ENCODE measurements around the gene ACSL6.

Gene ACSL6

GRCh38 chr5:132017316-132017715 is 5.9 kb upstream of the ACSL6 start:
- no peak for DNase-seq (ENCODE audit: low spot score)

DNA sequence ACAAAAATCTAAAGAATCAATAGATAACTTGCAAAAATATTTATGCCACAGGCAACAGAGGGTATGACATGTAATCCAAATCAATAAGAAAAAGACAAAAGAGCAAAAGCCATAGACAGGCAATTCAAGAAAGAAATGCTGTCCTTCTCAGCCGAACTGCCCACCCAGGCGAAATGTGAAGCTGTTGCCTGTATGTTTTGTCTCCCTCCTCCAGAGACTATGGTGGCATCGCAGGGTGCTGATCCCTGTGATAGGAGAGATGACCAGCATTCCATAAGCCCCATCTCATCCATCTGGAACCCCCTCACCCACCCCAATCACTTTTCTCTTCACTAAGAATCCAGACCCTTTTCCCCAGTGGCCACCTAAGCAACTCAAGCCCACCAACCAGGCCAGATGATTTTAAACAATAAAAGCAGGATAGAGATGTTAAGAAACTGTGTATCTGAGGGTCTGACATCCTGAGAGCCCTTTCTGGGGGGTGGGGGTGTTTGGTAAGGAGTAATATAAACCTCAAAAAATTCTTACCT is 5.3 kb upstream of the ACSL6 start:
- DNase-seq (ENCODE audit: low spot score) = no peak

GRCh38 chr5:132013711-132014110 is 2.3 kb upstream of the ACSL6 start:
- DNase-seq (ENCODE audit: low spot score) = no peak

- DNase-seq (ENCODE audit: low spot score) = no peak
Observed at GRCh38 chr5:132013006-132013689, 1.7 kb upstream of the ACSL6 start.

GRCh38 chr5:132012371-132013005 is 1.0 kb upstream of the ACSL6 start:
- DNase-seq (ENCODE audit: low spot score) = no peak

GRCh38 chr5:132010989-132011621 is 353 bp downstream of the ACSL6 start:
- DNase-seq (ENCODE audit: low spot score) = no peak

GRCh38 chr5:132010645-132010988 is 841 bp downstream of the ACSL6 start:
- no peak for DNase-seq (ENCODE audit: low spot score)

DNA sequence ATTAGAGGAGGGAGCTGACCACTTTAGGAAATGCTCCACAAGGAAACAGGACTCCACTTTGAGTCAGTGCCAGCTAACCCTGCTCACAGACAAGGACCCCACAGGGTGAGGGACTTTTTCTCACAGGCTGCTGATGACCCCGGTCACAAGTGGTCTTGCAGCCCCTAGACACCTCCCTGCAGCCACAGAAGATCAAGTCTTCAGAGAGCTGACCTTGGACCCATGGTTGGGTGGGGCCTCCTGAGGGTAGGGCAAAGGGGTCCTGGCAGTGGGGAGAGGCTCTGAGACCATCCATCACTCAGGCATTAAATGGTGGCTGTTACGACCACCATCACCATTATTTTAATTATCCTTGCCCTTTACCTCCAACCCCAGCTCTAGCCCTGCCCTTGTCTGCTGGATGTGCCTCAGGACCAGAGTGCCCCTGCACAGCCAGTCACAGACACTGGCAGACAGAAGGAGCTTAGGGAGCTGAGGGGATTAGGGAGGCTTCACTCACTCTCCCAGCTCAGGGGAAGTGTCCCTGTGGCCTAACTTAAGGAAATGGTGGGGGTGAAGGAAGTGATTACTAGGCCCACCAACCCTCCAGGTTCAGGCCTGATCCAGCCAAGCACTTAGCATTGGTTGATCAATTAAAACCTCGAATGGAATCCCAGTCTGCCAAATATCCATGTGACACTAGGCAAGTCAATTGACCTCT is 1.6 kb downstream of the ACSL6 start:
- DNase-seq (ENCODE audit: low spot score) = no peak

GRCh38 chr5:132008961-132009680 is 2.3 kb downstream of the ACSL6 start:
- DNase-seq (ENCODE audit: low spot score) = no peak

DNA sequence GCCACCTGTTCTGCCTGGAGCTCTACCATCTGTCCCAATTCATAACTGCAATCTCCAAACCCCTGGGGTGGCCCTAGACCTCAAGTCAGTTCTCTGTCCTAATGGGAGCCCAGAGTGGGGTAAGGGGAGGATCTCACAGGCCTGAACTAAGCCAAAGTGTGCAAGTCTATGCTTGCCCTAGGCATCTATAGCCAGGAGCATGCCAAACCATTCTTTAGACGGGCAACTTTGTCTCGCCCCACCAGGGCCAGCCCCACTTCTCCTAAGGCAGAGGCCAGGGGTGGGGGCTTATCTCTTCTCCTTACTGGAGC is 3.3 kb downstream of the ACSL6 start:
- no peak for DNase-seq (ENCODE audit: low spot score)

- DNase-seq (ENCODE audit: low spot score) = peak; percentile 86
Observed at GRCh38 chr5:132007399-132008162, 3.9 kb downstream of the ACSL6 start.

- no peak for DNase-seq (ENCODE audit: low spot score)
Observed at GRCh38 chr5:132006331-132007120, 4.9 kb downstream of the ACSL6 start.

- no peak for DNase-seq (ENCODE audit: low spot score)
Observed at GRCh38 chr5:132005591-132005990, 5.9 kb downstream of the ACSL6 start.

- DNase-seq (ENCODE audit: low spot score) = no peak
Observed at GRCh38 chr5:132003982-132004381, 7.5 kb downstream of the ACSL6 start.

GRCh38 chr5:132003170-132003744 is 8.2 kb downstream of the ACSL6 start:
- no peak for DNase-seq (ENCODE audit: low spot score)

- no peak for DNase-seq (ENCODE audit: low spot score)
Observed at GRCh38 chr5:132002757-132003156, 8.7 kb downstream of the ACSL6 start.

- DNase-seq (ENCODE audit: low spot score) = no peak
Observed at GRCh38 chr5:132001647-132002561, 9.6 kb downstream of the ACSL6 start.

DNA sequence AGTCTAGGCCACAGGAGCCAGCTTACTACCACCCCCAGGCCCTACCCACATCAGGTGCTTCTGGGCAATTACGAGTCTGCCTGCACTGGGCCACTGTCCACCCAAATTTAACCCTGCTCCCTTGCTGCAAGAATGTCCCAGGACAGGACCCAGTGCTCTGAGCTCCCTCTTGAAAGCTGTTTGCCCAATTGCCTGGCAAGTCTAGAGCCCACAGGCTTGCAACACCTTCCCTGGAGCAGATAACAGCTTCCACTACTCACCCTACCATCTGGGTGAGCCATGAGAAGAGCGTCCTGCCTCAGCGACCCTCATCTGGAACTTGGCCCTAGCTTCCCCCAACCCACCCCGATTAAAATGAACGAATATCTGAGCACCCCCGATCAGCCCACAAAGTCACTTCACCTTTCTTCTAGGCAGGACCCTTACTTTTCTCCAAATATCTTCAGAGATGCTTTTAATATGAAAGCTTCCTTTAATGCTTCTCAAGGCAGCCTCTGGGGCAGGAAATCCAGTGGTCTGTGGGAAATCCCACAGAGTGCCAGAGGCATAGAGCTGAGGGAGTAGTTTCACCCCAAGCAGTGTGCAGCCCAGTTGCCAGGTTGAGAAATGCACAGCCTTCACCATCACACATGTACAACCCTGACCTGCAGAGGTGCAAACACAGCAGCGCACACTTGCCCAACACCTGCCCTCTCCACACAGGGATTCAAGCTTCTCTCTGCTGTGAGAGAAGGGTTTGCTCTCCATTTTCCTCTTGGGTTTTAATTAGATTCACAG is 10.6 kb downstream of the ACSL6 start:
- DNase-seq (ENCODE audit: low spot score) = no peak

- DNase-seq (ENCODE audit: low spot score) = no peak
Observed at GRCh38 chr5:132000241-132000490, 11.3 kb downstream of the ACSL6 start.
